AG04449 (cell line): ENCODE results near the gene ZSCAN25.

Source experiments
- CTCF ChIA-PET: fragments of 350-600 bp; formaldehyde crosslinking; extraction: SDS; loops from one replicate; lab custom pipeline; 2021; ENCODE audit warnings: antibody characterized with exemption; lab: Yijun Ruan, JAX
- POLR2A ChIA-PET: fragments of 400-600, 350-600 bp; formaldehyde crosslinking; extraction: SDS; loops from one replicate; lab custom pipeline; 2020; ENCODE audit warnings: antibody characterized with exemption, inconsistent platforms; lab: Yijun Ruan, JAX
- DNase-seq: peaks from one replicate; pipeline ENCODE4 v3.0.0-alpha.2; 2010; ENCODE audit warnings: low read depth, low spot score
- H3K4me3 ChIP-seq: 2 replicates; pipeline ENCODE4 v1.5.1; 2011; ENCODE audit warnings: low read depth, mild to moderate bottlenecking, control low read depth, low read length
- TF ChIP-seq, protein P1 (sequence below): IDR thresholded peaks from one replicate; pipeline ENCODE4 v1.5.1; 2011; ENCODE audit warnings: mild to moderate bottlenecking, moderate library complexity, low read length, control low read depth, inconsistent platforms; ENCODE audit not compliant: insufficient read depth; ENCODE audit errors: missing control alignments

Gene ZSCAN25

DNA sequence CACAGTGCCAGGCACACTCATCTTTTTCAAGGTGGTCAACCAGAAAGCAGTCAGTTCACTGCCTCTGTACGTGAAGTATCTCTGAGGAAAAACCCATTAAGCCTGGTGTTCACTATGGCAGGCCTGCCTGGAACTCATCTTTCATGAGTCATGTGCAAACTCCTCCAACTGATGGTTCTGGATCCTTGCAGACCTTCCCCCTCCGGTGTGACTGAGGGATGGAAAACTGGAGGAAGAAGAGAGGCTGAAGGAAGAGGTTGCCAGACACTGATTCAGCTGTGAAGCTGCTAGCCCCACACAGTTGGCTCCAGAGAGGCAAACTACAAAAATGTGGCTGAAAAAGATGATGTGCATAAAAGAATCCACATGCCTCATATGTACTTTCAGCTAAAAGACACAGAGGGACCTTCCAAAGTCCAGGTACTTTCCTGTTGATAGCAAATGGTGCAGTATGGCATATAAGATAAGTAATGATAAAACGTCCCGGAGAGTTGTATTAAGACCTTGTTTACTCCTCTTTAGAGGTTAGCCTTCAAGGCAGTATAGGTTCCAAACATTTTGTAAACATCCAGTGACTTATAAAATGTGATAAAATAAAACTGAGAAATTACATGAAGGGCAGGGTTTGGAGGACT lies 60.4 kb downstream of the ZSCAN25 start:
- CTCF ChIA-PET, result no interaction called here
- DNase-seq, result no peak
- TF ChIP-seq, protein P1, sequence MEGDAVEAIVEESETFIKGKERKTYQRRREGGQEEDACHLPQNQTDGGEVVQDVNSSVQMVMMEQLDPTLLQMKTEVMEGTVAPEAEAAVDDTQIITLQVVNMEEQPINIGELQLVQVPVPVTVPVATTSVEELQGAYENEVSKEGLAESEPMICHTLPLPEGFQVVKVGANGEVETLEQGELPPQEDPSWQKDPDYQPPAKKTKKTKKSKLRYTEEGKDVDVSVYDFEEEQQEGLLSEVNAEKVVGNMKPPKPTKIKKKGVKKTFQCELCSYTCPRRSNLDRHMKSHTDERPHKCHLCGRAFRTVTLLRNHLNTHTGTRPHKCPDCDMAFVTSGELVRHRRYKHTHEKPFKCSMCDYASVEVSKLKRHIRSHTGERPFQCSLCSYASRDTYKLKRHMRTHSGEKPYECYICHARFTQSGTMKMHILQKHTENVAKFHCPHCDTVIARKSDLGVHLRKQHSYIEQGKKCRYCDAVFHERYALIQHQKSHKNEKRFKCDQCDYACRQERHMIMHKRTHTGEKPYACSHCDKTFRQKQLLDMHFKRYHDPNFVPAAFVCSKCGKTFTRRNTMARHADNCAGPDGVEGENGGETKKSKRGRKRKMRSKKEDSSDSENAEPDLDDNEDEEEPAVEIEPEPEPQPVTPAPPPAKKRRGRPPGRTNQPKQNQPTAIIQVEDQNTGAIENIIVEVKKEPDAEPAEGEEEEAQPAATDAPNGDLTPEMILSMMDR, result no peak
- no peak overlapping the region for H3K4me3 ChIP-seq
- POLR2A ChIA-PET, result no interaction called here

GRCh38 chr7:99677648-99678045 lies 60.9 kb downstream of the ZSCAN25 start:
- TF ChIP-seq, protein P1, result no peak
- no peak overlapping the region for H3K4me3 ChIP-seq
- POLR2A ChIA-PET, result no interaction called here
- no peak for DNase-seq
- CTCF ChIA-PET, result no interaction called here

DNA sequence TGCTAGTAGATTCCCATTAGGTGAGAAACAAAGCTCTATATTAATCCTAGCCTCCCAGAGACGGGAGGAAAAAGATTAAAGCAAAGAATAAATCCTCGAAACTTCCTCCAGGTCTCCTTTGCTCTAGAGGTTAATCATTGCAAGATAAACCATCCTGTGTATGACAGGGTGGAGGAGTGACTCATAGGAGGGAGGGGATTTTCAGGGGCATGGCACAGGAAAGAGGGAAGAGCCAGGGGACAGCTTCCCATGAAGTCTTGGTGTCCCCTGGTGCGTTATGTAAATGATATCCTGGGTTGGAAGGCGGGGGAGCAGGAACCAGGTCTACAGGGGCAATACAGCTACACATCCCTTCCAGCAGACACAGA lies 62.3 kb downstream of the ZSCAN25 start:
- no peak for DNase-seq
- CTCF ChIA-PET, result interaction anchor here (1.1 kb wide), 1 partner anchor 8 kb away, joined by 4 read pairs; no protein-coding TSS in a partner anchor
- TF ChIP-seq, protein P1, result no peak
- POLR2A ChIA-PET, result interaction anchor here (0.6 kb wide), 1 partner anchor 14 kb away, joined by 4 read pairs; no protein-coding TSS in a partner anchor
- H3K4me3 ChIP-seq, result no peak overlapping the region

- H3K4me3 ChIP-seq, result no peak within 1 kb of the TSS
- CTCF ChIA-PET, result interaction anchor here (1.1 kb wide), 1 partner anchor 9 kb away, joined by 4 read pairs; no protein-coding TSS in a partner anchor
- POLR2A ChIA-PET, result interaction anchor here (0.6 kb wide), 1 partner anchor 14 kb away, joined by 4 read pairs; no protein-coding TSS in a partner anchor
Observed at GRCh38 chr7:99679400-99680191, 62.9 kb downstream of the ZSCAN25 start, which contains the start of gene CYP3A5. TSS of gene CYP3A5 (minus strand) at chr7:99679996. CDS start at chr7:99679896, 100 bp downstream.

More at GRCh38 chr7:99679400-99680191, 62.9 kb downstream of the ZSCAN25 start, which contains the start of gene CYP3A5:
- DNase-seq, result no peak
- TF ChIP-seq, protein P1, result no peak
